Osteoblast (primary cell): ENCODE measurements around the gene ADAMTS17. TPM values are rescaled to one million over a fixed set of nuclear protein-coding genes. Genes with fewer than 3 reads are reported as not detected.

Experiments used
- DNase-seq: peaks from one replicate; pipeline ENCODE4 v3.0.0; 2011; ENCODE audit warnings: low spot score, mixed read lengths; ENCODE audit not compliant: insufficient read length; ENCODE audit errors: missing footprints
- H2AFZ ChIP-seq: 2 replicates; pipeline ENCODE4 v1.6.0; 2011; ENCODE audit warnings: mild to moderate bottlenecking, low read length
- H3K27ac ChIP-seq: 2 replicates; pipeline ENCODE4 v1.5.1; 2011; ENCODE audit warnings: mild to moderate bottlenecking, low read depth, low read length, moderate library complexity
- H3K27me3 ChIP-seq: 2 replicates; pipeline ENCODE4 v1.6.0; 2012; ENCODE audit warnings: mild to moderate bottlenecking, control low read depth, inconsistent platforms, low read length, moderate library complexity; ENCODE audit not compliant: insufficient read depth
- H3K36me3 ChIP-seq: 2 replicates; pipeline ENCODE4 v1.5.1; 2011; ENCODE audit warnings: mild to moderate bottlenecking, low read length, control low read depth, moderate library complexity; ENCODE audit not compliant: insufficient read depth
- H3K4me1 ChIP-seq: 2 replicates; pipeline ENCODE4 v1.5.1; 2011; ENCODE audit warnings: mild to moderate bottlenecking, low read length, control low read depth, moderate library complexity; ENCODE audit not compliant: insufficient read depth
- H3K4me2 ChIP-seq: 2 replicates; pipeline ENCODE4 v1.6.0; 2011; ENCODE audit warnings: mild to moderate bottlenecking, low read length; ENCODE audit not compliant: insufficient read depth
- H3K4me3 ChIP-seq: fragments of 200-600 bp; sonication (generic); 3 replicates; pipeline ENCODE4 v1.5.1; 2012; ENCODE audit warnings: mild to moderate bottlenecking, low read length, inconsistent platforms; ENCODE audit not compliant: insufficient read depth
- H3K79me2 ChIP-seq: 2 replicates; pipeline ENCODE4 v1.6.0; 2012; ENCODE audit warnings: mild to moderate bottlenecking, low read length, control low read depth, inconsistent platforms; ENCODE audit not compliant: insufficient read depth
- H3K9me3 ChIP-seq: 2 replicates; pipeline ENCODE4 v1.5.1; 2011; ENCODE audit warnings: low read depth, low read length, control low read depth
- H4K20me1 ChIP-seq: 2 replicates; pipeline ENCODE4 v1.6.0; 2012; ENCODE audit warnings: mild to moderate bottlenecking, low read length, control low read depth; ENCODE audit not compliant: insufficient read depth
- CTCF ChIP-seq: IDR thresholded peaks from 2 replicates; pipeline ENCODE4 v1.5.1; 2011; ENCODE audit warnings: mild to moderate bottlenecking, low read depth, low read length, moderate library complexity; ENCODE audit errors: extremely low read depth
- total RNA-seq: library from RNA; depleted of rRNA; stranded (reverse); fragments of >200 nt; gene quantifications from 2 replicates; pipeline ENCODE4 v1.2.3, GENCODE V29; 2012

Gene ADAMTS17
- total RNA-seq, 1 donor: under 0.01 TPM

GRCh38 chr15:100208921-100209603, 132.7 kb downstream of the ADAMTS17 start:
- Histone ChIP-seq H3K79me2 (no peaks in the 10 kb centered on the region), H2AFZ (no peak overlapping the region), H3K4me3 (no peak overlapping the region), H3K27ac (no peak overlapping the region), H3K4me1 (no peaks in the 10 kb centered on the region), H3K27me3 (no peaks in the 10 kb centered on the region), H3K4me2 (no peak overlapping the region), H3K36me3 (no peaks in the 10 kb centered on the region), H3K9me3 (no peaks in the 10 kb centered on the region), H4K20me1 (no peaks in the 10 kb centered on the region)
- DNase-seq: no peak
- no peak for TF ChIP-seq CTCF

- H3K4me2 ChIP-seq: no peak overlapping the region
- H3K4me3 ChIP-seq: no peak overlapping the region
- no peak for TF ChIP-seq CTCF
- no peaks in the 10 kb centered on the region for H4K20me1 ChIP-seq
- no peak overlapping the region for H2AFZ ChIP-seq
- H3K27me3 ChIP-seq: no peaks in the 10 kb centered on the region
- H3K4me1 ChIP-seq: no peaks in the 10 kb centered on the region
- DNase-seq: no peak
- no peaks in the 10 kb centered on the region for H3K79me2 ChIP-seq
- H3K27ac ChIP-seq: no peak overlapping the region
- no peaks in the 10 kb centered on the region for H3K36me3 ChIP-seq
- H3K9me3 ChIP-seq: no peaks in the 10 kb centered on the region
These were observed 134.7 kb downstream of the ADAMTS17 start for GRCh38 chr15:100207053-100207452.

- Histone ChIP-seq H3K36me3 (no peaks in the 10 kb centered on the region), H2AFZ (no peak overlapping the region), H3K27ac (no peak overlapping the region), H3K27me3 (no peaks in the 10 kb centered on the region), H4K20me1 (no peaks in the 10 kb centered on the region), H3K4me1 (no peaks in the 10 kb centered on the region), H3K4me3 (no peak overlapping the region), H3K79me2 (no peaks in the 10 kb centered on the region), H3K4me2 (no peak overlapping the region), H3K9me3 (no peaks in the 10 kb centered on the region)
- no peak for TF ChIP-seq CTCF
- no peak for DNase-seq
These were observed 135.1 kb downstream of the ADAMTS17 start for GRCh38 chr15:100206643-100207042.

DNA sequence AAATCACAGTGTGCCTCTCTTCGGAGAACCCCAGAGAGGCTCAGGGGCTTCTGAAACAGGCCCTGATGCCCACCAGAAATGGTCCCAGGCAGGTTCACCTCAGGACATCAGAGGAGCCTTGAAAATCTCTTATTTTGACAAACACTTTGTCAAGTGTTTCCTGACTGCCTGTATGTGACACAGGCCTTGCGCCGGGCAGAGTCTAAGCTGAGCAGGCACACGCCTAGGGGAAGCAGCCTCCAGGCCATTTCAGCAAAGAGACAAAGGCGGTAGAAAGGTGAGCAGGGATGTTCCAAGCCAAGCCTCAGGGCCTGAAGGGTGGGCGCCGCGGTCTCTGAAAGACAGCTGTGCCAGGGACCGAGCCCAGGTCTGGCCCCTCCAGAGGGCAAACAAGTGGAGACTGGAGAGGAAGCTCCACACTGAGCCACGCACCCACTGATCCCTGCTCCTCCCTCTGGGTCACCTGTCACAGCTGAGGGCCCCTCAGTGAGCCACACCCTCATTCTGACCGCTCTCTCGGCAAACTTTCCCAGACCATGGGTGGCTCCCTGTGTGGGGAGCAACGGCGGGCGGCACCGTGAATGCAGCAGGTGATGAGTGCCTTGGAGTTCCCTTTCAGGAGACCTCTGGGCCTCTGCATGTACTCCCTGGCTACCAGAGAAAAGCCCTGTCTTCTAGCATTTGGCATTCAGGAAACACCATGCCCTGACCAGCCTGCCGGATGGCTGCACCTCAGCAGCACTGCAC, 136.1 kb downstream of the ADAMTS17 start:
- Histone ChIP-seq H3K4me2 (no peak overlapping the region), H3K4me3 (no peak overlapping the region), H2AFZ (no peak overlapping the region), H3K27ac (no peak overlapping the region), H3K9me3 (no peaks in the 10 kb centered on the region), H4K20me1 (no peaks in the 10 kb centered on the region), H3K4me1 (no peaks in the 10 kb centered on the region), H3K79me2 (no peaks in the 10 kb centered on the region), H3K27me3 (no peaks in the 10 kb centered on the region), H3K36me3 (no peaks in the 10 kb centered on the region)
- no peak for DNase-seq
- TF ChIP-seq CTCF: no peak
